ENCODE results near the gene CYP2W1.
"Not testable (repeated sequence)": the region's sequence is repeated elsewhere in the genome, so short reads cannot be mapped to it uniquely, and the experiment has no call there.

DNA sequence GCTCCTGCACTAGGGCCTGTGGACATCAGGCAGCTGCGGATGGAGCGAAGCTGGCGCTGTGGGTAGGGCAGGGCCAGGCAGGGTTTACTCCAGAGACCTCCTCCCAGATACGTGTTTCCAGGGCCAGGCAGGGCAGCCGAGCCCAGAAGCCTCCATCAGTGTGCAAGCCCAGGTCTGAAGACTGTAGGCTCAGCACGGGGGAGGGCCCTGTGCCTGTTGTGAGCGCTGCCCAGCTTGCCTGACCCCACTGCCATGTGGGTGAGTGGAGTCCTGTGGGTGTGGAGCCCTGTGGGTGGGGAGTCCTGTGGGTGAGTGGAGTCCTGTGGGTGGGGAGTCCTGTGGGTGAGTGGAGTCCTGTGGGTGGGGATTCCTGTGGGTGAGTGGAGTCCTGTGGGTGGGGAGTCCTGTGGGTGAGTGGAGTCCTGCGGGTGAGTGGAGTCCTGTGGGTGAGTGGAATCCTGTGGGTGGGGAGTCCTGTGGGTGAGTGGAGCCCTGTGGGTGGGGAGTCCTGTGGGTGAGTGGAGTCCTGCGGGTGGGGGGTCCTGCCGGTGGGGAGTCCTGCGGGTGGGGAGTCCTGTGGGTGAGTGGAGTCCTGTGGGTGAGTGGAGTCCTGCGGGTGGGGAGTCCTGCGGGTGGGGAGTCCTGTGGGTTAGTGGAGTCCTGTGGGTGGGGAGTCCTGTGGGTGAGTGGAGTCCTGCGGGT, 18.2 kb downstream of the CYP2W1 start:
- not testable (repeated sequence) for TF ChIP-seq POLR2A (IDR thresholded peaks at IDR 0.05)
- TF ChIP-seq, protein P1, sequence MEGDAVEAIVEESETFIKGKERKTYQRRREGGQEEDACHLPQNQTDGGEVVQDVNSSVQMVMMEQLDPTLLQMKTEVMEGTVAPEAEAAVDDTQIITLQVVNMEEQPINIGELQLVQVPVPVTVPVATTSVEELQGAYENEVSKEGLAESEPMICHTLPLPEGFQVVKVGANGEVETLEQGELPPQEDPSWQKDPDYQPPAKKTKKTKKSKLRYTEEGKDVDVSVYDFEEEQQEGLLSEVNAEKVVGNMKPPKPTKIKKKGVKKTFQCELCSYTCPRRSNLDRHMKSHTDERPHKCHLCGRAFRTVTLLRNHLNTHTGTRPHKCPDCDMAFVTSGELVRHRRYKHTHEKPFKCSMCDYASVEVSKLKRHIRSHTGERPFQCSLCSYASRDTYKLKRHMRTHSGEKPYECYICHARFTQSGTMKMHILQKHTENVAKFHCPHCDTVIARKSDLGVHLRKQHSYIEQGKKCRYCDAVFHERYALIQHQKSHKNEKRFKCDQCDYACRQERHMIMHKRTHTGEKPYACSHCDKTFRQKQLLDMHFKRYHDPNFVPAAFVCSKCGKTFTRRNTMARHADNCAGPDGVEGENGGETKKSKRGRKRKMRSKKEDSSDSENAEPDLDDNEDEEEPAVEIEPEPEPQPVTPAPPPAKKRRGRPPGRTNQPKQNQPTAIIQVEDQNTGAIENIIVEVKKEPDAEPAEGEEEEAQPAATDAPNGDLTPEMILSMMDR (IDR thresholded peaks at IDR 0.05) = not testable (repeated sequence)
